DOHH2 (cell line): Measurements from ENCODE around the gene CRYBG1.

ENCODE experiments used
- H3F3A ChIP-seq: fragments of 200-600 bp; sonication (generic), shearing (Covaris generic); 2 replicates; pipeline ENCODE4 v1.6.0; 2016; ENCODE audit warnings: antibody characterized with exemption, mild to moderate bottlenecking; ENCODE audit not compliant: control insufficient read depth, insufficient read depth
- H3K27ac ChIP-seq: fragments of 200-600 bp; sonication (generic); 2 replicates; pipeline ENCODE4 v1.5.1; 2014; ENCODE audit warnings: low read depth, mild to moderate bottlenecking, low read length, moderate library complexity
- H3K27me3 ChIP-seq: fragments of 200-600 bp; sonication (generic); 2 replicates; pipeline ENCODE4 v1.6.1; 2014; ENCODE audit warnings: mild to moderate bottlenecking, low read length, mixed read lengths; ENCODE audit not compliant: control insufficient read depth
- H3K36me3 ChIP-seq: fragments of 200-600 bp; sonication (generic); 2 replicates; pipeline ENCODE4 v1.6.1; 2014; ENCODE audit warnings: mild to moderate bottlenecking, low read length, moderate library complexity, mixed read lengths; ENCODE audit not compliant: control insufficient read depth
- H3K4me1 ChIP-seq: fragments of 200-600 bp; sonication (generic); 2 replicates; pipeline ENCODE4 v1.6.1; 2014; ENCODE audit warnings: mild to moderate bottlenecking, low read length, mixed read lengths; ENCODE audit not compliant: control insufficient read depth
- H3K4me2 ChIP-seq: fragments of 200-600 bp; sonication (generic); 2 replicates; pipeline ENCODE4 v1.6.0; 2014; ENCODE audit warnings: mild to moderate bottlenecking, low read length, moderate library complexity
- H3K4me3 ChIP-seq: fragments of 200-600 bp; sonication (generic); 2 replicates; pipeline ENCODE4 v1.5.1; 2014; ENCODE audit warnings: mild to moderate bottlenecking, low read length, mixed read lengths
- H3K79me2 ChIP-seq: fragments of 200-600 bp; sonication (generic); 2 replicates; pipeline ENCODE4 v1.6.1; 2014; ENCODE audit warnings: mild to moderate bottlenecking, low read length, mixed read lengths; ENCODE audit not compliant: control insufficient read depth
- H3K9me2 ChIP-seq: fragments of 200-600 bp; sonication (generic); replicated peaks from 2 replicates; pipeline ENCODE4 v1.6.1; 2014; ENCODE audit warnings: mild to moderate bottlenecking, low read length, mixed read lengths; ENCODE audit not compliant: control insufficient read depth
- H3K9me3 ChIP-seq: fragments of 200-600 bp; sonication (generic); 2 replicates; pipeline ENCODE4 v1.6.1; 2014; ENCODE audit warnings: antibody characterized with exemption, low read length, mixed read lengths; ENCODE audit not compliant: control insufficient read depth, insufficient read depth
- H4K20me1 ChIP-seq: fragments of 200-600 bp; sonication (generic); 2 replicates; pipeline ENCODE4 v1.6.0; 2014; ENCODE audit warnings: low read depth, mild to moderate bottlenecking, antibody characterized with exemption, low read length, moderate library complexity; ENCODE audit not compliant: control insufficient read depth, insufficient read depth
- EZH2phosphoT487 ChIP-seq: fragments of 200-600 bp; sonication (generic); IDR thresholded peaks from 2 replicates; pipeline ENCODE4 v1.6.1; 2017; ENCODE audit warnings: borderline replicate concordance, mild to moderate bottlenecking, antibody characterized with exemption, low read length, moderate library complexity, mixed read lengths
- TF ChIP-seq, protein P1 (sequence below): fragments of 200-600 bp; sonication (generic); IDR thresholded peaks from one replicate; pipeline ENCODE4 v1.5.1; 2014; ENCODE audit warnings: antibody characterized with exemption, mild to moderate bottlenecking, low read depth, low read length; ENCODE audit not compliant: poor library complexity, severe bottlenecking

The CRYBG1 gene

DNA sequence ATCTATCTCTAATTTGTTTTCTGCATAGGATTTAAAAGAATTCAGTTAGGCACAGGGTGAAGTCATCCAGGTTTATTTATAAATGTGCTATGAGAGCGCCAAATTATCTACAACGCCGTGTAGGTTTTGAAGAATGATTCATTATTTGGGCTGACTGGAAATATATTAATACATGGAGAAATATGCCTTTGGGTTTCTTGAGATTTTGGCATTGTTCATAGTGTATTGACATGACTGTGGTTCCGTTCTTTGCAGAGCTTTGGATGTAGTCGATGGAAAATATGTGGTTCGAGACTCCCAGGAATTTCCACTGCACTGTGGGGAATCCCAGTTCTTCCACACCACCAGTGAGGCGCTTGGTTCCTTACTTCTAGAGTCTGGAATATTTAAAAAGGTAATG, 90.9 kb downstream of the CRYBG1 start:
- no peaks in the 10 kb centered on the region; the same call in 1 of the 2 replicates for H3F3A ChIP-seq
- H3K9me3 ChIP-seq, result no peaks in the 10 kb centered on the region
- H3K79me2 ChIP-seq, result no peaks in the 10 kb centered on the region
- no peak overlapping the region for H3K4me3 ChIP-seq
- no peak overlapping the region for H3K4me2 ChIP-seq
- peaks cover 19% of the 10 kb centered on the region for H3K4me1 ChIP-seq
- no peaks in the 10 kb centered on the region for H3K27me3 ChIP-seq
- TF ChIP-seq, protein P1, sequence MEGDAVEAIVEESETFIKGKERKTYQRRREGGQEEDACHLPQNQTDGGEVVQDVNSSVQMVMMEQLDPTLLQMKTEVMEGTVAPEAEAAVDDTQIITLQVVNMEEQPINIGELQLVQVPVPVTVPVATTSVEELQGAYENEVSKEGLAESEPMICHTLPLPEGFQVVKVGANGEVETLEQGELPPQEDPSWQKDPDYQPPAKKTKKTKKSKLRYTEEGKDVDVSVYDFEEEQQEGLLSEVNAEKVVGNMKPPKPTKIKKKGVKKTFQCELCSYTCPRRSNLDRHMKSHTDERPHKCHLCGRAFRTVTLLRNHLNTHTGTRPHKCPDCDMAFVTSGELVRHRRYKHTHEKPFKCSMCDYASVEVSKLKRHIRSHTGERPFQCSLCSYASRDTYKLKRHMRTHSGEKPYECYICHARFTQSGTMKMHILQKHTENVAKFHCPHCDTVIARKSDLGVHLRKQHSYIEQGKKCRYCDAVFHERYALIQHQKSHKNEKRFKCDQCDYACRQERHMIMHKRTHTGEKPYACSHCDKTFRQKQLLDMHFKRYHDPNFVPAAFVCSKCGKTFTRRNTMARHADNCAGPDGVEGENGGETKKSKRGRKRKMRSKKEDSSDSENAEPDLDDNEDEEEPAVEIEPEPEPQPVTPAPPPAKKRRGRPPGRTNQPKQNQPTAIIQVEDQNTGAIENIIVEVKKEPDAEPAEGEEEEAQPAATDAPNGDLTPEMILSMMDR, result no peak
- TF ChIP-seq EZH2phosphoT487, result no peak
- H3K27ac ChIP-seq, result no peak overlapping the region
- no peaks in the 10 kb centered on the region for H3K36me3 ChIP-seq
- H4K20me1 ChIP-seq, result no peaks in the 10 kb centered on the region
- no peaks in the 10 kb centered on the region for H3K9me2 ChIP-seq

DNA sequence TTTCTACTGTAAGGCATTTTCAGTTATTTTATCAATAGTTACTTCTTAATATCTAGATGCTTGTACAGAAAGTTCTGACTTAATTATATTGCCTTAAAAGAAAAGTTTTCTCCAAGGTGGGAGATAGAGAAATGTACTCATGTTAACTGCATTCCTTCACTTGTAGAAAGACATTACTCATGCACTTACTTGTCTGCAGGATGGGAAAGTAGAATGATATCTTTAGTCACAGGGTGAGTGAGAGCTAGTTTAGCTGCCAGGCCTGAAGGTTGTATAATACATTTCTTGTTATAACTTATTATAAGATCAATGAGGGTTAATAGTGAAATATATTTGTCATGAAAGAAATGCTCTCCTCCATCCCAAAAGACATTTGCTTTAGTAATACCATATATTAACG, 92.1 kb downstream of the CRYBG1 start:
- no peak for TF ChIP-seq EZH2phosphoT487
- H3F3A ChIP-seq, result no peaks in the 10 kb centered on the region; the same call in 1 of the 2 replicates
- H3K4me2 ChIP-seq, result no peak overlapping the region
- H3K9me3 ChIP-seq, result no peaks in the 10 kb centered on the region
- no peaks in the 10 kb centered on the region for H4K20me1 ChIP-seq
- no peaks in the 10 kb centered on the region for H3K27me3 ChIP-seq
- no peak overlapping the region for H3K27ac ChIP-seq
- peaks cover 10% of the 10 kb centered on the region for H3K4me1 ChIP-seq
- no peak overlapping the region for H3K4me3 ChIP-seq
- no peaks in the 10 kb centered on the region for H3K79me2 ChIP-seq
- no peaks in the 10 kb centered on the region for H3K36me3 ChIP-seq
- no peaks in the 10 kb centered on the region for H3K9me2 ChIP-seq

DNA sequence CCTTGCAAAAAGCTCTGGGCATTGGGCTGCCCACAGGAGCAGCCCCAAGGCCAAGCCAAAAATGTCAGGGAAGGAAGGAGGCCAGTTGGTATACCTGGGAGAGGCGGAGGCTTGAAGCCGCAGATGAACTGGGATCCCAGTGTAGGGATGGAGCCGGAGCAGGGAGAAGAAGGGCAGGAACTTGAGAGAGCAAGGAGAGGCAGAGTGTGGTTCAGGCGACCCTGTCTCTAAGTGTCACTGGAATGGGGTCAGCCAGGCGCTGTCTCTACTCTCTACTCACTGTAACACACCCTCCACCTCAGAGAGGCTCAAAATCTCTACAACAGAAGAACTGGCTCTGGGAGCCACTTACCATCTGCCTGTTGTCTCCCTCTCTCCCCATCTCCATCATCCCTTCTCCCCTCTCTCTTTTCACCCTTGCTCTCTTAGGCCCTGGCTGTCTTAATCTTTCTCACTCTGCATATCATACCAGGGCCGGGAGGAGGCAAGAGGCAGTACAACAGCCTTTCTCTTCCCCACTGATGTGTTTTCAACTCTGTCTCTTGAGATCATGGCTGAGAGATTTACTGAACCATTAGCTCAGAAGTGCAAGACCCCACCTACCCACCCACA, 93.3 kb downstream of the CRYBG1 start:
- H3K4me3 ChIP-seq, result no peak overlapping the region
- H3F3A ChIP-seq, result no peaks in the 10 kb centered on the region; the same call in 1 of the 2 replicates
- no peaks in the 10 kb centered on the region for H3K9me3 ChIP-seq
- H3K27ac ChIP-seq, result no peak overlapping the region
- H3K79me2 ChIP-seq, result no peaks in the 10 kb centered on the region
- TF ChIP-seq, protein P1, result no peak
- TF ChIP-seq EZH2phosphoT487, result no peak
- H3K9me2 ChIP-seq, result no peaks in the 10 kb centered on the region
- H3K4me2 ChIP-seq, result no peak overlapping the region
- H3K36me3 ChIP-seq, result no peaks in the 10 kb centered on the region
- H3K4me1 ChIP-seq, result peaks cover 2% of the 10 kb centered on the region; the same call in 1 of the 2 replicates
- no peaks in the 10 kb centered on the region for H4K20me1 ChIP-seq
- H3K27me3 ChIP-seq, result no peaks in the 10 kb centered on the region

DNA sequence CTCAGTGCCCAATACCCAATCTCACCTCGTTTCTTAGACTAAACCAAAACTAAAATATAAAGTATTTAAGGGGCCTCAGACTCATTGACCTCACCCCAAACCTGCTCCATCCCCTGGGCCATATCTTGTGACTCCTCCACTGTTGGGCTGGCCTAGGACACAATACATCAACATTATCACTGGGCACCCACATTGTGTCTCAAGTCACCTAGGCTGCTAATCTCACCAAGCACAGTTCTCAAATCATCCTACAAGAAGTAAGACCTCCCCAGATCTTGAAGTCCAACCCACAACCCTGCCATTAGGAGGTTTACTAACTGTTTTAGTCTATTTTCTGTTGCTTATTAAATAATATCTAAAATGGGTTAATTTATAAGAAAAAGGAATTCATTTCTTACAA, 96.2 kb downstream of the CRYBG1 start:
- Histone ChIP-seq H3K27me3 (no peaks in the 10 kb centered on the region; the same call in 1 of the 2 replicates), H3K4me3 (no peak overlapping the region)
- TF ChIP-seq, protein P1, result no peak
- TF ChIP-seq EZH2phosphoT487, result no peak

More for the DNA sequence above, 96.2 kb downstream of the CRYBG1 start:
- no peaks in the 10 kb centered on the region for H3K9me3 ChIP-seq
- no peaks in the 10 kb centered on the region for H4K20me1 ChIP-seq
- H3K9me2 ChIP-seq, result no peaks in the 10 kb centered on the region
- H3K36me3 ChIP-seq, result no peaks in the 10 kb centered on the region
- no peaks in the 10 kb centered on the region; the same call in 1 of the 2 replicates for H3F3A ChIP-seq
- H3K79me2 ChIP-seq, result no peaks in the 10 kb centered on the region
- H3K4me1 ChIP-seq, result peaks cover 8% of the 10 kb centered on the region; the same call in 1 of the 2 replicates
- no peak overlapping the region for H3K4me2 ChIP-seq
- H3K27ac ChIP-seq, result no peak overlapping the region
